Activated CD8-positive, alpha-beta T cell treated with anti-CD3 and anti-CD28 coated beads for 36 hours (primary cell): ENCODE measurements around the gene NKD1. TPM values are rescaled to one million over a fixed set of nuclear protein-coding genes. Genes with fewer than 3 reads are reported as not detected.

ENCODE experiments used
- ATAC-seq: fragments of 200-7000 bp; cut with Tn5 transposase; one replicate; pipeline ENCODE4 v1.10.0; 2021; ENCODE audit warnings: mild to moderate bottlenecking, moderate library complexity
- CTCF ChIA-PET: fragments of 350-600 bp; sonication (Branson Sonifier 250); formaldehyde crosslinking; loops from one replicate; lab custom pipeline; 2021; ENCODE audit warnings: antibody characterized with exemption; lab: Charles Lee
- POLR2A ChIA-PET: fragments of 350-600 bp; sonication (Branson Sonifier 250); formaldehyde crosslinking; loops from one replicate; lab custom pipeline; 2021; ENCODE audit warnings: antibody characterized with exemption; lab: Charles Lee
- DNase-seq: peaks from one replicate; pipeline ENCODE4 v3.0.0-alpha.2; 2020
- H3K27ac Mint-ChIP-seq: one replicate; pipeline ENCODE4 v1.8.0; 2021; ENCODE audit warnings: mild to moderate bottlenecking, mixed read lengths
- H3K27me3 Mint-ChIP-seq: one replicate; pipeline ENCODE4 v1.8.0; 2021; ENCODE audit warnings: mixed read lengths
- H3K36me3 Mint-ChIP-seq: one replicate; pipeline ENCODE4 v1.8.0; 2021; ENCODE audit warnings: low read depth, mixed read lengths
- H3K4me1 Mint-ChIP-seq: one replicate; pipeline ENCODE4 v1.8.0; 2021; ENCODE audit warnings: low read depth, mixed read lengths
- H3K4me3 Mint-ChIP-seq: one replicate; pipeline ENCODE4 v1.8.0; 2021; ENCODE audit warnings: mild to moderate bottlenecking, moderate library complexity, mixed read lengths
- H3K9me3 Mint-ChIP-seq: one replicate; pipeline ENCODE4 v1.8.0; 2021; ENCODE audit warnings: mixed read lengths
- intact Hi-C: fragments of 100-400 bp; cut with micrococcal nuclease; formaldehyde crosslinking; loops from one replicate; pipeline ENCODE4 v1.10.0; 2022
- total RNA-seq, 2 experiments: library from RNA; stranded (reverse); gene quantifications; one replicate each; pipeline ENCODE4 v1.2.3, GENCODE V29; 2021
- TF ChIP-seq, protein P1 (sequence below): fragments of 200-600 bp; IDR thresholded peaks from one replicate; pipeline ENCODE4 v1.8.0; 2022; ENCODE audit warnings: antibody characterized with exemption, mild to moderate bottlenecking

The NKD1 gene
- total RNA-seq, 2 experiments from 2014 or later, result 1.9 to 3.6 TPM

DNA sequence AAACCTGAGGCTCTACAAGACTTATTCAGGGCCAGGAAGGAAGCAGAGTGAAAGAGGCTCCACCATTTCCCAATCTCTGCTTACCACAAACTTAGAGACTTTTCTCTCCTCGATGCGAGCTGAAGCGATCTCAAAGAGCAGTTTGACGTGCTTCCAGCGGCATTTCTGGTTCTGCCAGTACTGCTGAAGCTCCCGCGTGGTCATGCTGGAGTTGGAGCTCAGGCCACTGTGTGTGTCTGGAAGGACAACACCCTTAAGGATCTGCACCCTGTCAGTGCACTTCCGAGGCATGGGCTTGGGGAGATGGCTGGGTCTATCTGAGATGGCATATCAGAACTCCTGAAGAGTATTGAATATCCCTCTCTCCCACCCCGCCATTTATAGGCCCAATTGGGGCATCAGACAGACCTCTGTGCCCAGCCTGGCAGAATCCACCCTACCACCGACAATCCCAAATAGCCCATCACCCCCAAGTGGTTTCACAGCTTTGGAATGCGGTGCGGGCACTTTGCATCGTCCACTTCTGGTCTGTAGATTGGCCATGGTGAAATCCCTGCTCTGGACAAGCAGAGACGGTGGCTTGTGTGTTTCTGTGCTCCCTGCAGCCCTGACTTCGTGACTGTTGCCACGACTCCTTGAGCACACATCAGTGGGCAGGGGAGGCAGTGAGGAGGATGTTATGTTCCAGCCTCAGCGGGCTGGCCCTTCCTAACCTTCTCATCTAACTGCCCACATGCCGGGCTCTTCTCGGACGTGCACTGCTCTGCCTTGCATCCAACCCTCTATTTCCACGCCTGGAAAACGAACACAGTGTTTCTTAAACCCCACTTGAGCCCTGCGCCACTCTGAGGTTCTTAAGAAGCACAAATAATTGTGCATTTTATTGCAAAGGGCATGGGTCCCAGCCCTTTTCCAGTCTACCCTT, 127.8 kb downstream of the NKD1 start:
- POLR2A ChIA-PET, result interaction anchor here (1.9 kb wide), 1 partner anchor 11 kb away, joined by 6 read pairs; no protein-coding TSS in a partner anchor
- Mint-ChIP-seq H3K4me1 (peaks cover 38% of the 10 kb centered on the region), H3K27me3 (no peaks in the 10 kb centered on the region), H3K27ac (no peak overlapping the region), H3K36me3 (peaks cover 81% of the 10 kb centered on the region), H3K4me3 (no peak overlapping the region), H3K9me3 (peaks cover 25% of the 10 kb centered on the region)
- DNase-seq, result no peak
- intact Hi-C loops, result no loop called here
- ATAC-seq, result no peak
- TF ChIP-seq, protein P1, sequence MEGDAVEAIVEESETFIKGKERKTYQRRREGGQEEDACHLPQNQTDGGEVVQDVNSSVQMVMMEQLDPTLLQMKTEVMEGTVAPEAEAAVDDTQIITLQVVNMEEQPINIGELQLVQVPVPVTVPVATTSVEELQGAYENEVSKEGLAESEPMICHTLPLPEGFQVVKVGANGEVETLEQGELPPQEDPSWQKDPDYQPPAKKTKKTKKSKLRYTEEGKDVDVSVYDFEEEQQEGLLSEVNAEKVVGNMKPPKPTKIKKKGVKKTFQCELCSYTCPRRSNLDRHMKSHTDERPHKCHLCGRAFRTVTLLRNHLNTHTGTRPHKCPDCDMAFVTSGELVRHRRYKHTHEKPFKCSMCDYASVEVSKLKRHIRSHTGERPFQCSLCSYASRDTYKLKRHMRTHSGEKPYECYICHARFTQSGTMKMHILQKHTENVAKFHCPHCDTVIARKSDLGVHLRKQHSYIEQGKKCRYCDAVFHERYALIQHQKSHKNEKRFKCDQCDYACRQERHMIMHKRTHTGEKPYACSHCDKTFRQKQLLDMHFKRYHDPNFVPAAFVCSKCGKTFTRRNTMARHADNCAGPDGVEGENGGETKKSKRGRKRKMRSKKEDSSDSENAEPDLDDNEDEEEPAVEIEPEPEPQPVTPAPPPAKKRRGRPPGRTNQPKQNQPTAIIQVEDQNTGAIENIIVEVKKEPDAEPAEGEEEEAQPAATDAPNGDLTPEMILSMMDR, result no peak
- CTCF ChIA-PET, result interaction anchor here (1.2 to 17.8 kb wide), 7 partner anchors 9 to 139 kb away, joined by 3 to 340 read pairs (median 20); partner anchors contain the start of gene CYLD

DNA sequence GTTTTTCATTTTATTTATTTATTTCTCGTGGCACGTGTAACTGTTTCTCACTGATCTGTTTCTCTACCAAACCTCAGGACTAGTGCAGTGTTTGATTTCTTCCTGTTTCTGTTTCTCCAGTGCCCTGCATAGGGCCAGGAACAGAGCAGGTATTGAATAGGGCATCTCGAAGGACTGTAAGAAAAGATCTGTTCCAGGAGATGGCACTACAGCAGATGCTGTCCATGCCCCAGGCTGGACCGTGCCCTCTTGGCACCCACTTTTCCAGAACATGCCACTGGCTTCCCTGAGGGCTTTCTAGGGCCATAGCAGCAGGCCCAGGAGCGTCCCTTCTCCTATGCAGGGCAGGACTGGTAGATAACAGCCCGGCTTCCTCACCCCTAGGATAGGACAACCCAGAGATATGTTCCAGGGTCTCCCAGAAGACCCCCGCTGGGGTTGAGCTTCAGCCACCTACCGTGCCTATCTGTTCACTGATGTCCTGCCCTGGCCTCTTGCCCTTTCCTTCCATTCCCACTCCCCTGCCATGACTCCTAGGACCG, 128.6 kb downstream of the NKD1 start:
- TF ChIP-seq, protein P1, result no peak
- intact Hi-C loops, result no loop called here
- no peak for ATAC-seq
- Mint-ChIP-seq H3K27ac (peak overlapping the region; percentile 70), H3K36me3 (peaks cover 73% of the 10 kb centered on the region), H3K9me3 (peaks cover 17% of the 10 kb centered on the region), H3K4me3 (no peak overlapping the region), H3K27me3 (no peaks in the 10 kb centered on the region), H3K4me1 (peaks cover 41% of the 10 kb centered on the region)
- POLR2A ChIA-PET, result interaction anchor here (1.1 kb wide), 1 partner anchor 60 kb away, joined by 4 read pairs; no protein-coding TSS in a partner anchor
- CTCF ChIA-PET, result interaction anchor here (0.6 to 17.8 kb wide), 8 partner anchors 10 to 323 kb away, joined by 3 to 340 read pairs (median 6); no protein-coding TSS in a partner anchor
- DNase-seq, result no peak

DNA sequence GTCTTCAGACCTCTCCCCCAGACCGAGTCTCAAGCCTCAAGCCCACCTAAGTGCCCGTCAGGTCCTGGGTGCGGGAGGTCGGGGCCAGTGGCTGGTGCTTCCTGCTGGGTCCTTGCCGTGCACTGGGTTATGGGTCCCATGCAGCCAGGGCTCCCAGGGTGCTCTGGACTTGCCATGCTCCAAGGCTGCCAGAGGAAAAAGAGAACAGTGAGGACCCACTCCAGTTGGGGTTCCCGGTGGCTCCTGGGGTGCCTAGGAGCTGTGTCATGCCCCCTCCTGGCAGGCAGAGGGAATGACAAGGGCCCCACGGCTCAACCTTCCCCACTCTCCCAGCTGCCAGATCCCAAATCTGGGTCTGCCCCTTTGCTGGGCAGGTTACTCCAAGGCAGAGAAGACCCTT, 129.2 kb downstream of the NKD1 start:
- Mint-ChIP-seq H3K36me3 (peaks cover 67% of the 10 kb centered on the region), H3K4me3 (no peak overlapping the region), H3K9me3 (peaks cover 11% of the 10 kb centered on the region), H3K4me1 (peaks cover 46% of the 10 kb centered on the region), H3K27me3 (no peaks in the 10 kb centered on the region), H3K27ac (peak overlapping the region; percentile 70)
- intact Hi-C loops, result no loop called here
- TF ChIP-seq, protein P1, result peak; percentile 82
- no peak for DNase-seq
- POLR2A ChIA-PET, result interaction anchor here (1.1 kb wide), 1 partner anchor 59 kb away, joined by 4 read pairs; no protein-coding TSS in a partner anchor
- ATAC-seq, result no peak
- CTCF ChIA-PET, result interaction anchor here (0.6 to 17.8 kb wide), 11 partner anchors 10 to 323 kb away, joined by 3 to 340 read pairs (median 3); no protein-coding TSS in a partner anchor

GRCh38 chr16:50678531-50678930, 130.3 kb downstream of the NKD1 start:
- ATAC-seq, result no peak
- intact Hi-C loops, result no loop called here
- CTCF ChIA-PET, result interaction anchor here (0.6 to 17.8 kb wide), 9 partner anchors 12 to 352 kb away, joined by 3 to 340 read pairs (median 4); no protein-coding TSS in a partner anchor
- TF ChIP-seq, protein P1, result no peak
- H3K27ac Mint-ChIP-seq, result peak overlapping the region; percentile 60
- no peaks in the 10 kb centered on the region for H3K27me3 Mint-ChIP-seq
- H3K9me3 Mint-ChIP-seq, result peaks cover 3% of the 10 kb centered on the region
- H3K36me3 Mint-ChIP-seq, result peaks cover 57% of the 10 kb centered on the region
- DNase-seq, result no peak
- peaks cover 55% of the 10 kb centered on the region for H3K4me1 Mint-ChIP-seq
- peak overlapping the region; percentile 34 for H3K4me3 Mint-ChIP-seq
- POLR2A ChIA-PET, result interaction anchor here (0.5 to 5.1 kb wide), 4 partner anchors 10 to 59 kb away, joined by 3 to 59 read pairs (median 3); no protein-coding TSS in a partner anchor
